ENCODE results near the gene PXDN. TPM values are rescaled to one million over a fixed set of nuclear protein-coding genes. Genes with fewer than 3 reads are reported as not detected.

PXDN gene
- total and polyA plus RNA-seq, 10 of the 15 experiments (the other 5 are each of a cell fraction or from before 2014, with no cell fraction given) = 0.12 to 0.69 (median 0.23) TPM; not detected in 5

GRCh38 chr2:1692342-1692741 lies 52.0 kb downstream of the PXDN start (continued):
- TF ChIP-seq NKRF (conservative IDR thresholded peaks at IDR 0.05) (no peak), SMARCA5 (IDR thresholded peaks at IDR 0.05) (no peak), BCL11A (IDR thresholded peaks at IDR 0.05; ENCODE audit: low read depth, low read length) (no peak)

GRCh38 chr2:1691366-1691765 lies 52.9 kb downstream of the PXDN start:
- no TSS peak for BruUV-seq (replicated peaks)
- H3K9ac ChIP-seq (ENCODE audit: control insufficient read depth, insufficient read depth, low read length) = no peak overlapping the region
- intact Hi-C loops (cut with micrococcal nuclease; ENCODE audit: unreplicated experiment) = no loop called here

More at GRCh38 chr2:1691366-1691765, 52.9 kb downstream of the PXDN start:
- Histone ChIP-seq H3K27me3 (replicated peaks in 1 of 2; ENCODE audit: control insufficient read depth in 2 of 2, insufficient read depth in 2 of 2, low read length in 1 of 2) (no peaks in the 10 kb centered on the region), H3K4me1 (ENCODE audit: control insufficient read depth, insufficient read depth, low read length) (no peaks in the 10 kb centered on the region), H3K79me2 (ENCODE audit: control insufficient read depth, insufficient read depth, low read length) (no peaks in the 10 kb centered on the region), H3K4me2 (ENCODE audit: control insufficient read depth, insufficient read depth) (no peak overlapping the region), H3K9me3 (replicated peaks; ENCODE audit: control insufficient read depth, insufficient read depth, low read length) (no peaks in the 10 kb centered on the region), H3K27ac (ENCODE audit: control insufficient read depth, insufficient read depth) (no peak overlapping the region), H3K36me3 (ENCODE audit: control insufficient read depth in 2 of 2, insufficient read depth in 2 of 2, low read length in 1 of 2) (no peaks in the 10 kb centered on the region), H3K4me3 (no peak overlapping the region), H2AFZ (ENCODE audit: control insufficient read depth, low read depth, low read length) (no peak overlapping the region), H4K20me1 (ENCODE audit: control insufficient read depth, insufficient read depth) (no peaks in the 10 kb centered on the region)
- ChIA-PET POLR2A (no interaction called here), CTCF (no interaction called here), SMC1A (ENCODE audit: uncharacterized antibody, unreplicated experiment) (no interaction called here), RAD21 (ENCODE audit: unreplicated experiment) (no interaction called here)
- ATAC-seq (no peak), DNase-seq (ENCODE audit: low read depth, low spot score) (no peak), FAIRE-seq (no peak)
- in situ Hi-C loops (cut with MboI) = no loop called here
- WGBS (ENCODE audit: insufficient coverage, insufficient replicate concordance, low lambda C conversion rate, missing lambda C conversion rate) = 34% methylated on average over 9 of the region's 9 CpGs
- no peak for TF ChIP-seq TBL1XR1 (IDR thresholded peaks at IDR 0.05; ENCODE audit: low read depth, low read length)
- no peak for TF ChIP-seq SMAD1 (IDR thresholded peaks at IDR 0.05; ENCODE audit: low read depth, partially characterized antibody)
- no peak for TF ChIP-seq ZNF384 (IDR thresholded peaks at IDR 0.05; ENCODE audit: borderline replicate concordance, low read depth, low read length)
- no peak for TF ChIP-seq MLLT1 (IDR thresholded peaks at IDR 0.05)
- TF ChIP-seq RFX5 (IDR thresholded peaks at IDR 0.05; ENCODE audit: low read depth, low read length) = no peak
- no peak for TF ChIP-seq GABPA (IDR thresholded peaks at IDR 0.05; ENCODE audit: low read depth)
- TF ChIP-seq IRF4 (IDR thresholded peaks at IDR 0.05; ENCODE audit: low read depth, low read length) = no peak
- TF ChIP-seq MYB (IDR thresholded peaks at IDR 0.05; ENCODE audit: borderline replicate concordance, low read depth, low read length) = no peak
- no peak for TF ChIP-seq ZBED1 (IDR thresholded peaks at IDR 0.05; ENCODE audit: borderline replicate concordance)

All from GM12878 (cell line).